H1 (cell line): Measurements from ENCODE around the gene MRGPRX1. TPM values are rescaled to one million over a fixed set of nuclear protein-coding genes. Genes with fewer than 3 reads are reported as not detected.

Experiments used
- CHD7 ChIP-seq: fragments of 300-600 bp; sonication (generic); IDR thresholded peaks from 2 replicates; pipeline ENCODE4 v1.7.1; 2012; ENCODE audit warnings: low read length, moderate library complexity, mild to moderate bottlenecking, inconsistent platforms; ENCODE audit not compliant: insufficient replicate concordance
- HDAC2 ChIP-seq, 2 experiments: fragments of 300-600 bp in 1 of 2; sonication (generic) in 1 of 2; IDR thresholded peaks; 2 replicates each; pipeline ENCODE4 v1.6.1; 2011 to 2012; ENCODE audit warnings: low read depth in 2 of 2, low read length in 2 of 2, mild to moderate bottlenecking in 2 of 2, moderate library complexity in 2 of 2, borderline replicate concordance in 1 of 2, inconsistent platforms in 1 of 2
- POLR2AphosphoS5 ChIP-seq: IDR thresholded peaks from 2 replicates; pipeline ENCODE4 v1.6.1; 2011; ENCODE audit warnings: low read depth, low read length
- RFX5 ChIP-seq: IDR thresholded peaks from 2 replicates; pipeline ENCODE4 v1.6.1; 2011; ENCODE audit warnings: low read depth, low read length, improper control_type of control experiment, borderline replicate concordance
- SAP30 ChIP-seq: fragments of 300-600 bp; sonication (generic); IDR thresholded peaks from 2 replicates; pipeline ENCODE4 v1.7.1; 2012; ENCODE audit warnings: low read length, moderate library complexity, mild to moderate bottlenecking, inconsistent platforms; ENCODE audit not compliant: insufficient read depth, insufficient replicate concordance
- YY1 ChIP-seq: IDR thresholded peaks from 2 replicates; pipeline ENCODE4 v1.6.1; 2011; ENCODE audit warnings: low read depth, mild to moderate bottlenecking, low read length
- polyA plus RNA-seq, 7 experiments: library from polyadenylated mRNA; depleted of rRNA in 3 of 7; stranded (reverse) in 5 of 7; unstranded in 2 of 7; fragments of >200 nt in 5 of 7; fragments of 200-250 nt in 2 of 7; gene quantifications; 1 replicate in 5 of 7; 2 replicates in 1 of 7; 4 replicates in 1 of 7; pipeline versions ENCODE4 v1.2.1 to v1.2.3, GENCODE V29; 2011 to 2013; ENCODE audit warnings: missing spikeins in 2 of 7, mixed read lengths in 2 of 7
- total RNA-seq: library from RNA; stranded (reverse); fragmentation: NEBNext Ultra II Directional; extraction: Animal tissue kit (Norgen Biotek cat#: 25700); gene quantifications from 2 replicates; pipeline ENCODE4 v1.2.1, GENCODE V29; 2021

MRGPRX1 gene
- total and polyA plus RNA-seq, 2 of the 8 experiments (the other 6 are each of a cell fraction or from before 2014, with no cell fraction given): not detected

DNA sequence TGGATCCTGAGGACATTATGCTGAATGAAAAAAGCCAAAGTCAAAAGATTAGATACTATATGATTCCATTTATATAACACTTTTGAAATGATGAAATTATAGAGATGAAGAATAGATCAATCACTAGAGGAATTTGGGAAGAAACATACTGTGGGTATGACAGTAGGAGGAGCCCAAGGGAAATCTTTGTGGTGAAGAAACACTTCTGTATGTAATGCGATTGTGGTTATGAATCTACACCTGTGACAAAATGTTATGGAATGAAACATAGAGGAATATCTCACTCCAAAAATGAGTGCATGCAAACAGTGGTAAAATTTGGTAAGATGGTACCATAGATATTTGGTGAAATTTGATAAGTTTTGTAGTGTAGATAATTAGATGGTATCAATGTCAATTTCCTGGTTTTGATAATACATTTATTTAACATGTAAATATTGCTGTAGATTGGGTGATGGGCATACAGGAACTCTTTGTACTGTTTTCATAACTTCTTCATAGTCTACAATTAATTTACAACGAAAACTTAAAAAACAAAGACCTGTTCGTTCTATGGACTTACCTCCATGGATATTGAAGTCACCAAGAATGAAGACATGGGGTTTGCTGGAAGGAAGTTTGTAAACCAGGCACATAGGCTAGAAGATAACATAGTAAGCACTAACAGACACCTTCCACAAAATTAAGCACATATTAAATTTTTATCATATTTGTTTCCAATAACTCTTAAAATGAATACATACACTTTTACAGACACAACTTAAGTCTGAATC is 11.5 kb downstream of the MRGPRX1 start (continued):
- TF ChIP-seq CHD7: no peak
- TF ChIP-seq SAP30: no peak
- TF ChIP-seq HDAC2 (IDR thresholded peaks at IDR 0.05; ENCODE audit: borderline replicate concordance in 1 of 2, low read depth in 2 of 2, low read length in 2 of 2): no peak
- no peak for TF ChIP-seq YY1
- TF ChIP-seq RFX5: no peak
- TF ChIP-seq POLR2AphosphoS5: no peak
- TF ChIP-seq, all 59 proteins: peak for 0
